Measurements from ENCODE around the gene CEMIP2. TPM values are rescaled to one million over a fixed set of nuclear protein-coding genes. Genes with fewer than 3 reads are reported as not detected.

The CEMIP2 gene
- total RNA-seq, 1 experiment from 2014 or later, result 16.0 TPM

DNA sequence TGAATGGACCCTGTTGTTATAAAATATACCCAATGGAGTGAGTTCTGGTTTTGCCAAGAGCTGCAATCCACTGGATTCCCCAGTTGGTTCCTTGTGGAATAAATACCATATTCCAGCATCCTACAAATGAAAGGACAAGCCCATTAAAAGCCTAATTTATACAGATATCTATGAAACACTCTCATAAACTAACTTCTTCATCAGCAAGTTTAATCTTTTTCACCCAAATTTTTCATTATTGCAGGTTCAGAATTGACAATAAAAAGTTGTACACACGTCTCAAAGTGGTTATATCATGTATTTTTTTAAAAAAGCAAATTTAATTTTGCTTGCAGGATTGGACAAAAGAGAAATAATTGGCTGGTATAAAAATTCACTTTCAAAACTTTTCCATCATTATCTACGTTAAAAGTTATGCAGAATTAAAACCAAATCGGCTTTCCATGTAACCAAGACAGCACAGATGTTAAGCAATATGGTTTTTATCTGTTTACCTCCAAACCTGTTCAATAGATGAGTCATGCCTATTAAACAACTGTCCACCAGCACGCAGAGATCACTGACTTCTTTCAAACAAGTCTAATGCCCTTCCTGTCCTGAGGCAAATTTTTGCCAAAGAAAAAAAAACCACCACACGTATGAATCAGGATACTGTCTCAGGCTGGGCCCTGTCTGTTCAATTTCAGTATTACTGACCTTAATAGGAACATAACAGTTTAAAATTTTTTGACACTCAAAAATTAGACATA is 42.5 kb downstream of the CEMIP2 start:
- Histone ChIP-seq H3K36me3 (ENCODE audit: low read depth, low read length) (peaks cover 18% of the 10 kb centered on the region), H3K27ac (ENCODE audit: low read length) (peak overlapping the region; percentile 46; the same call in 1 of the 2 replicates), H3K4me2 (ENCODE audit: low read length) (peak overlapping the region; percentile 42), H3K9me2 (replicated peaks; ENCODE audit: low read length) (no peaks in the 10 kb centered on the region), H3K27me3 (ENCODE audit: low read length) (no peaks in the 10 kb centered on the region), H3K9me3 (ENCODE audit: low read length) (no peaks in the 10 kb centered on the region), H2AFZ (ENCODE audit: low read length) (no peak overlapping the region), H4K20me1 (ENCODE audit: low read length) (no peaks in the 10 kb centered on the region), H3K79me2 (ENCODE audit: low read length) (no peaks in the 10 kb centered on the region), H3K9ac (ENCODE audit: low read length) (no peak overlapping the region), H3K4me1 (ENCODE audit: insufficient read depth, low read length) (peaks cover 33% of the 10 kb centered on the region), H3F3A (ENCODE audit: low read length, unreplicated experiment) (no peaks in the 10 kb centered on the region), H3K4me3 (ENCODE audit: low read length) (no peak overlapping the region)
- ATAC-seq (peak; percentile 87), DNase-seq (peak; percentile 92)
- POLR2A ChIA-PET (ENCODE audit: unreplicated experiment), result no interaction called here
- CTCF ChIA-PET, result no interaction called here
- intact Hi-C loops (cut with micrococcal nuclease), result loop anchor here (2.0 kb wide), 1 partner anchor 43 kb away; the partner anchor contains the start of gene CEMIP2
- no peak for TF ChIP-seq EZH2phosphoT487 (IDR thresholded peaks at IDR 0.05; ENCODE audit: borderline replicate concordance, low read length)
- TF ChIP-seq EZH2 (IDR thresholded peaks at IDR 0.05; ENCODE audit: low read length, unreplicated experiment), result no peak
- TF ChIP-seq, protein P1, sequence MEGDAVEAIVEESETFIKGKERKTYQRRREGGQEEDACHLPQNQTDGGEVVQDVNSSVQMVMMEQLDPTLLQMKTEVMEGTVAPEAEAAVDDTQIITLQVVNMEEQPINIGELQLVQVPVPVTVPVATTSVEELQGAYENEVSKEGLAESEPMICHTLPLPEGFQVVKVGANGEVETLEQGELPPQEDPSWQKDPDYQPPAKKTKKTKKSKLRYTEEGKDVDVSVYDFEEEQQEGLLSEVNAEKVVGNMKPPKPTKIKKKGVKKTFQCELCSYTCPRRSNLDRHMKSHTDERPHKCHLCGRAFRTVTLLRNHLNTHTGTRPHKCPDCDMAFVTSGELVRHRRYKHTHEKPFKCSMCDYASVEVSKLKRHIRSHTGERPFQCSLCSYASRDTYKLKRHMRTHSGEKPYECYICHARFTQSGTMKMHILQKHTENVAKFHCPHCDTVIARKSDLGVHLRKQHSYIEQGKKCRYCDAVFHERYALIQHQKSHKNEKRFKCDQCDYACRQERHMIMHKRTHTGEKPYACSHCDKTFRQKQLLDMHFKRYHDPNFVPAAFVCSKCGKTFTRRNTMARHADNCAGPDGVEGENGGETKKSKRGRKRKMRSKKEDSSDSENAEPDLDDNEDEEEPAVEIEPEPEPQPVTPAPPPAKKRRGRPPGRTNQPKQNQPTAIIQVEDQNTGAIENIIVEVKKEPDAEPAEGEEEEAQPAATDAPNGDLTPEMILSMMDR (conservative IDR thresholded peaks at IDR 0.05; ENCODE audit: low read depth, low read length), result no peak
- no TSS peak for BruUV-seq (replicated peaks)

DNA sequence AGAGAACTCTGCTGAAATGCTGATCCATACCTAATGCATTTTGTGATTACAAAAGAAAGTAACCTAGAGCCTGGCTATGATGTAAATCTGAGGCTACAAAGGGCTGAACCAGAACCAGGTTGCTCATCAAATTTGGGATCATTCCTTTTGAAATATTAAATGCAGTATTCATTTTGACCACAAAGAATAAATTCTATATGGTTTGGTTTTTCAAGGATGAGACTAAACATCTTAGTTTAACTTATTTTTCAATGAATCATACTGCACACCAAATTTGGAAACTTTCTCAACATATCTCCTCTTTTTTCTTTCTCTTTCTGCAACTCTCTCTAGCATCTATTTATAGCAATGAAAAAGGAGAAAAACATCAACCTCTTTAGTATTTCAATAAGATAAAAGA is 46.5 kb downstream of the CEMIP2 start:
- intact Hi-C loops (cut with micrococcal nuclease), result no loop called here
- peaks cover 18% of the 10 kb centered on the region for H3K4me1 ChIP-seq (ENCODE audit: insufficient read depth, low read length)
- H3K9me3 ChIP-seq (ENCODE audit: low read length), result no peaks in the 10 kb centered on the region
- H3K9me2 ChIP-seq (replicated peaks; ENCODE audit: low read length), result no peaks in the 10 kb centered on the region
- TF ChIP-seq EZH2phosphoT487 (IDR thresholded peaks at IDR 0.05; ENCODE audit: borderline replicate concordance, low read length) (no peak), EZH2 (IDR thresholded peaks at IDR 0.05; ENCODE audit: low read length, unreplicated experiment) (no peak)
- TF ChIP-seq, protein P1 (conservative IDR thresholded peaks at IDR 0.05; ENCODE audit: low read depth, low read length), result no peak
- H3K4me3 ChIP-seq (ENCODE audit: low read length), result no peak overlapping the region
- H3K27ac ChIP-seq (ENCODE audit: low read length), result no peak overlapping the region
- DNase-seq (no peak), ATAC-seq (no peak)
- no TSS peak for BruUV-seq (replicated peaks)
- ChIA-PET POLR2A (ENCODE audit: unreplicated experiment) (no interaction called here), CTCF (no interaction called here)
- no peak overlapping the region for H3K4me2 ChIP-seq (ENCODE audit: low read length)
- H3K79me2 ChIP-seq (ENCODE audit: low read length), result no peaks in the 10 kb centered on the region
- H3K27me3 ChIP-seq (ENCODE audit: low read length), result no peaks in the 10 kb centered on the region
- H3F3A ChIP-seq (ENCODE audit: low read length, unreplicated experiment), result no peaks in the 10 kb centered on the region
- no peak overlapping the region for H2AFZ ChIP-seq (ENCODE audit: low read length)
- H4K20me1 ChIP-seq (ENCODE audit: low read length), result no peaks in the 10 kb centered on the region
- H3K36me3 ChIP-seq (ENCODE audit: low read depth, low read length), result peaks cover 18% of the 10 kb centered on the region
- H3K9ac ChIP-seq (ENCODE audit: low read length), result no peak overlapping the region

DNA sequence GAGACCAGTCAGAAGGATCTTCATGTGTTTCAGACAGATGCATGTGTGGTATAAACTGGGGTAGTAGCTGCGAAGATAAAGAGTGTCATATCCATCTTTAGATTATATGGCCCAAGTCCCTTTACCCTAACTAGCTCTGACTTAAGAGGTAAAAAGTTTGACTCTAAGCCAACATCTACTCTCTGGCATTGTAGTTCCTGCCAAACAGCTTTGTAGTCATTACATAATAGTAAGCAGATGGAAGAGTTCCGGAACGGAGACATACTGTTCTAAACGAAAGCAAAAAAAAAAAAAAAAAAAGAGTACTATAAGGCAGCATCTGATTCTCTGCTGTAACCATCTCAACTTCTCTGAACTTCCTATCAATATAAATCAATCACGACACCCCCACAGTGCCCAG is 48.8 kb downstream of the CEMIP2 start:
- Histone ChIP-seq H4K20me1 (ENCODE audit: low read length) (no peaks in the 10 kb centered on the region), H3K9me3 (ENCODE audit: low read length) (no peaks in the 10 kb centered on the region), H2AFZ (ENCODE audit: low read length) (no peak overlapping the region), H3K9me2 (replicated peaks; ENCODE audit: low read length) (no peaks in the 10 kb centered on the region), H3K4me2 (ENCODE audit: low read length) (no peak overlapping the region), H3K79me2 (ENCODE audit: low read length) (no peaks in the 10 kb centered on the region), H3K9ac (ENCODE audit: low read length) (no peak overlapping the region), H3K4me1 (ENCODE audit: insufficient read depth, low read length) (no peaks in the 10 kb centered on the region), H3K27ac (ENCODE audit: low read length) (no peak overlapping the region), H3K4me3 (ENCODE audit: low read length) (no peak overlapping the region), H3K27me3 (ENCODE audit: low read length) (no peaks in the 10 kb centered on the region), H3K36me3 (ENCODE audit: low read depth, low read length) (peaks cover 6% of the 10 kb centered on the region), H3F3A (ENCODE audit: low read length, unreplicated experiment) (no peaks in the 10 kb centered on the region)
- ATAC-seq (no peak), DNase-seq (no peak)
- intact Hi-C loops (cut with micrococcal nuclease), result loop anchor here (5.0 kb wide), 1 partner anchor 117 kb away; no protein-coding TSS in a partner anchor
- BruUV-seq (replicated peaks), result no TSS peak
- POLR2A ChIA-PET (ENCODE audit: unreplicated experiment), result no interaction called here
- CTCF ChIA-PET, result interaction anchor here (0.6 to 0.7 kb wide), 2 partner anchors 10 to 41 kb away, joined by 3 to 14 read pairs; no protein-coding TSS in a partner anchor
- TF ChIP-seq EZH2phosphoT487 (IDR thresholded peaks at IDR 0.05; ENCODE audit: borderline replicate concordance, low read length) (no peak), EZH2 (IDR thresholded peaks at IDR 0.05; ENCODE audit: low read length, unreplicated experiment) (no peak)
- TF ChIP-seq, protein P1 (conservative IDR thresholded peaks at IDR 0.05; ENCODE audit: low read depth, low read length), result no peak
